GM12801 (cell line): Measurements from ENCODE around the gene SLC38A1.

Experiments used
- TF ChIP-seq, protein P1 (sequence below): IDR thresholded peaks from one replicate; pipeline ENCODE4 v1.5.1; 2011; ENCODE audit warnings: control low read depth; ENCODE audit not compliant: insufficient read length; ENCODE audit errors: extremely low read depth

The SLC38A1 gene

DNA sequence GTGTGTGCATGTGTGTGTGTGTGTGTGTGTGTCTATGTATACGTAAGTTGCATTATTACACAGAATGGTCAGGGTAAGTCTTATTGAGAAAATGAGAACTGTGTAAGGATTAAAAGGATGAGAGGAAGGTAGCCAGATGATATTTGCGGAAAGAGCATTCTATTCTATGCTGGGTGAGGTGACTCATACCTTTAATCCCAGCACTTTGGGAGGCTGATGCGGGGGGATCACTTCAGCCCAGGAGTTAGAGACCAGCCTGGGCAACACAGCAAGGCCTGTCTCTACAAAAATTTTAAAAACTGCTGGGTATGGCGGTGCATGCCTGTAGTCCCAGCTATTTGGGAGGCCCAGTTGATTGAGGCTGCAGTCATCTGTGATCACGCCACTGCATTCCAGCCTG, 103.7 kb downstream of the SLC38A1 start:
- TF ChIP-seq, protein P1, sequence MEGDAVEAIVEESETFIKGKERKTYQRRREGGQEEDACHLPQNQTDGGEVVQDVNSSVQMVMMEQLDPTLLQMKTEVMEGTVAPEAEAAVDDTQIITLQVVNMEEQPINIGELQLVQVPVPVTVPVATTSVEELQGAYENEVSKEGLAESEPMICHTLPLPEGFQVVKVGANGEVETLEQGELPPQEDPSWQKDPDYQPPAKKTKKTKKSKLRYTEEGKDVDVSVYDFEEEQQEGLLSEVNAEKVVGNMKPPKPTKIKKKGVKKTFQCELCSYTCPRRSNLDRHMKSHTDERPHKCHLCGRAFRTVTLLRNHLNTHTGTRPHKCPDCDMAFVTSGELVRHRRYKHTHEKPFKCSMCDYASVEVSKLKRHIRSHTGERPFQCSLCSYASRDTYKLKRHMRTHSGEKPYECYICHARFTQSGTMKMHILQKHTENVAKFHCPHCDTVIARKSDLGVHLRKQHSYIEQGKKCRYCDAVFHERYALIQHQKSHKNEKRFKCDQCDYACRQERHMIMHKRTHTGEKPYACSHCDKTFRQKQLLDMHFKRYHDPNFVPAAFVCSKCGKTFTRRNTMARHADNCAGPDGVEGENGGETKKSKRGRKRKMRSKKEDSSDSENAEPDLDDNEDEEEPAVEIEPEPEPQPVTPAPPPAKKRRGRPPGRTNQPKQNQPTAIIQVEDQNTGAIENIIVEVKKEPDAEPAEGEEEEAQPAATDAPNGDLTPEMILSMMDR: no peak

DNA sequence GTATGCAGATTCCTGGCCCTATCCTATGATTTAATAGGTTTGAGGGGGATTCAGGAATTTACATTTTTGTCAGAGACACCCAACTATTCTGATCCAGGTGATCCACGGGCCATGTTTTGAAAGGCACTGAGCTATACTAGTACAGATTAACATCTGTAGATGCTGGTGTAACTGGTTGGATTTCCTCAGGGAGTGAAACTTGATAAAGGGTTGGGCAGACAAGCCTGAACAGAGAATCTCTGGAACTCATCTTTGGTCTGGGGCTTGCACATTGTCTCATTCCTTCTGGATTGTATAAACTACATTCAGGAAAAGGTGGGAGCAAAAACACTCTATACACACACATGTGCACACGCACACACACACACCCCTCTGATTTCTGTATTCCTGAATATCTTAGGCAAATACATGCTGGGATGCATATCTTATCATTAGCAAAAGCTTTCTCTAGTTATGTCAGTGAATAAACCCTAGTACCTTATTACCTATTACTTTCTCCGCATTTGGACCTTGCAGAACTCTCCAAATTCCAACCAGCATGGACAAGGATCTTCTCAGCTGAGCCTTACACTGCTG, 104.6 kb downstream of the SLC38A1 start:
- TF ChIP-seq, protein P1: no peak

DNA sequence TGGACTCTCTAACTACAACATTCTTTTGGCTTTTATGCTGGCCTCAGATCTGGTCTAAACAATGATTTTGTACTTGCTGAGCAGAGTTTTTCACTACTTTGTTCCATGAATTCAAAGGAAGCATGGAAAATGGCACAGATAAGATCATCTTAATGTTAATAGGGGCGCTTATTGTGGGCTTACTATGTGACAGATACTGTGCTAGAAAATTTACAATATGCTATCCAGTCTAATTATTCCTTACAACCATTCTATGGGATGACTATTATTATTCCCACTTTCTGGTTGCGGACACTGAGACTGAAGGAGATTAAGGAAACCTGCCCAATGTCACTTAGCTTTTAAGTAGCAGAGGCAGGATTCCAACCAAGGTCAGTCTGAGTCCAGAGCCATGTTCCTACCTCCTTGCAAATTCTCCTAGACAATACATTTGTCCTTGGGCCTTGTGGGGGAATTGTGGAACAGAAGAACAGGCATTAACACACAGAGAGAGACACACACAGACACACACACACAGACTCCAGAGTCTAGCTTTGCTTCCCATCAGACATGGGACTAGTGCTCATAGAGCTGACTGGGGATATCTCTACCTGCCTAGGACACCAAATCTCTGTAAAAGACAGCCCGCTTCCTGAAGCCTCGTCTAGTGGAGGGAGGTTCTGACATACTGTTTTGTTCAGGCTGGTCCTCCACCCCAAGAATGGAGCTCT, 107.7 kb downstream of the SLC38A1 start:
- TF ChIP-seq, protein P1: no peak

GRCh38 chr12:46160101-46160980, 108.5 kb downstream of the SLC38A1 start:
- TF ChIP-seq, protein P1: no peak

DNA sequence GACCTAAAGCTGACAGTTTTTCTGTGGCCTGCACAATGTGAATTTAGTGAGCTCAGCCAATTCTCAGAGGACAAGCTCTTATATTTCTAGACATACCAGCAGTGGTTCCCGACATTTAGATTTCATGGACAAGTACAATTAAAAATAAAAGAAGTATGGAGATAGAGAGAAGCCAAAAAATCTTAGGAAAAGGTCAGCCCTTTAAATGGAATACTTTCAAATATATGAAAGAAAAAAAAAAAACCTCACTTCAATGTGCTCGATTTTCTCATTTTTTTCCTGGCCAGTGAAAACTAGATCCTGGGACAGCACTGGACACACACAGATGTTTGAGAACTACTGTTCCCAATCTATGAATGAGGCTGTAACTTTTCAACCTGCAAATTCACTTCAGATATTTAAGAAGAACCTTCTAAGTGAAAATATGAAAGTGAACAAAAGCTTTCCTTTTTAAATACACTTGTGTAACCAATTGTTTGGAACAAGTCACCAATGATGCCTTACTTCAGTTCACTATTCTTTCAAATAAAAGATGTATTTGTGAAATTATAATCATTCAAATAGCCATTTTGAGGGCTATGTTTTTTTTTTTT, 109.4 kb downstream of the SLC38A1 start:
- TF ChIP-seq, protein P1: no peak

- TF ChIP-seq, protein P1: no peak
These were observed 110.3 kb downstream of the SLC38A1 start for GRCh38 chr12:46158501-46158900.
